Fibroblast of the conjunctiva (primary cell): Measurements from ENCODE around the gene ACYP1.
A peak's percentile ranks its signal among the peaks of the same experiment; 100 is the strongest.

Experiments
- DNase-seq: peaks from one replicate; pipeline ENCODE4 v3.0.0-alpha.2; 2010; ENCODE audit warnings: low read depth

ACYP1 gene

DNA sequence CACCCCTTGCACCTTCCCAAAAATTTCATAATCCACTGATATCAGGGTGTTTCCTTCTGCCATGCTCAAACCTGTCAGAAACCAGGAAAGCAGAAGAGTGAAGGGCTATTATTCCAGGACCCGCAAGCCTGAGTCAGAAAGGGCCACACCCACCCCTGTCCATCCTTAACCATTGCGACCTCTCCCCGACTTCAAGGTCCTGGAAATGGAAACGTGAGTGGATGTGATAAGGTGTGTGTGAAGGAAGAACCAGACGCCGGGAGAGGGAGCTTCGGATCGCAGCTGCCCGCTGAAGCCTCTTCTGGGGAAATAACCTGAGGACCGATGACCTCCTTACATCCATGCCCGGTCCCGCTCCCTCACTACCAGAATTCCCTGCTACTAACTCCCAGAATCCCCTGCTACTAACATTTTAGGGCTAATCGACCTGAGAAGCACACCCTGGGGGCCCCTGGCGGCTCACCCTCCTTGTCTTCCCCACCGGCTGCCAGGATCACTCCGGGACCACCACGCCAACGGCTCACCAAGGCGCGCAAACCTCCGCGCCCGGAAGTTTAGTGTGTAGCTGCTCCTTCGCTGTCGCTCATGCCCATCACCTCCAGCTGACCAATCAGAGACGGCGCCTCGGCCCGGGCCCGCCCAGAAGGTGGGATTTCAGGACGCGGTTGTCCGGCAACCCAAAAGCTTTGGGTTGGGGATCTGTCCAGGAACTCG lies at the start of gene ACYP1:
Gene ACYP1, minus strand, starts transcription at position 534 of the 714 bp plus-strand sequence. Its CDS starts 471 bp downstream, at position 63.
- peak; percentile 79 for DNase-seq

DNA sequence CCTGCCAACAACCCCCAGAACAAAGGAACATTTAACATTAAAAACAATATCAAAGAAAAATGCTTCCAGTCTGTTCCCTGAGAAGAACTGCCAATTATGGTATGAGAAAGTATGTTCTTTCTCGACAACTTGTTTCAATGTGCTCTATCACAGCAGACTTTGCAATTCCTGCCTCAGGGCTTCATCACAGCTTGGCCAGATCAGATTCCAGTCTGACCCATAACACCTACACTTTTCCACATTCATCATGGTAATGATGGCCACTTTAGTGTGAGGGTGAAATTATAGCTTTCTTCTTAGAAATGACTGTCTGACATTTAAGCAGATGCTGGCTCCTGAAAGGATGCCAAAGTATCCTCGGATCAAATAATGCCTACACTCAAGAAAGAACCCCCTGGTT lies 46.1 kb upstream of the ACYP1 start:
- no peak for DNase-seq

DNA sequence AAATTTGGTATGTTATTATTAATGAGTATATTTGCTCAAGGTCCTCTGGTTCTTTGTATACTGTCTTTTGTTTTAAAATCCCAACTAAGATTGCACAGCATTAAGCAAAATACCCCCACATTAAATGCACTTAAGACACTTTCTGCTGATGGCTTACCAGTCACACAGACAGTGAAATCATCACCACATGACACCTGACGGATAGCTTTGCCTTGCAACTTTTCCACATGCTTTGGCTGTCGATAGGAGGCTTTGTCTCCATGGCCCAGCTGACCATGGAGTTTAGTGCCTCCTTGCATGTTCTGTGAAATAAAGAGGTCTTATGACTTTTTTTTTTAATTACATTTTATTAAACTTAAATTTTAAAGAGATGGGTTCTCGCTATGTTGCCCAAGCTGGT lies 43.4 kb upstream of the ACYP1 start:
- no peak for DNase-seq

DNA sequence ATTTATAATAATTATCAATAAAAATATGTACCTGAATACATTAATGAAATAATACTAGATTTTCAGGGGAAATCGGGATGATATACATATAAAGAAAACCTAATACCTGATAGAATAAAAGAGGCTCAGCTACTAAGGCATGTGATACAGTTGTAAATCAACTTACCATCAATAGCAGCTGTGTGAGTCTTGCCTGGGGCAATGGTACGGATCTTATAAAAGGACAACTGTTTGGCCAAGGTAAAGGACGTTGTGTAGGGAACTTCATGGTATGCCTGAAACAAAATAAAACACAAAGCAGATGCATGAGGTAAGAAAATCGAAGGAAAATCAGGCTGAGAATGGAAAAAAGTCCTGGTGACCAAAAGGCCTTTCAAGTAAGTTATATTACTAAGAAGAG lies 37.7 kb upstream of the ACYP1 start:
- DNase-seq: no peak

DNA sequence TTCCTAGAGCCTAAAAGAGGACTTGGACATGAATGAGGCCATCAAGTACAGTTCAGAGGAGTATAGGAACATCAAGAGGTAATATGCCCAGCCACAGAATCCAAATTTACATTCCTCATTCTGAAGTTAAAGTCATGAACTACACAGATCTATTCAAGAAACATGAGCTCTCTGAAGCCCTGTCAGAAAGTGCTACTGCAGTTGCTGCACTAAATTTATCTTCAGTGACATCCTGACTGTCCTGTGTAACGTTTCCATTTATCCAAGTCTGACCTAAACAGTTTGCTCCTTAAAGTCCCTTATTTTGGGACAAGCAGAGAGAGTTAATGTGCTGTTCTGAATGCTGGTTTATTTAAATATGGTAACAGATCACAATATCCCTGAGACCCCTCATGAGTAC lies 34.9 kb upstream of the ACYP1 start:
- DNase-seq: no peak

DNA sequence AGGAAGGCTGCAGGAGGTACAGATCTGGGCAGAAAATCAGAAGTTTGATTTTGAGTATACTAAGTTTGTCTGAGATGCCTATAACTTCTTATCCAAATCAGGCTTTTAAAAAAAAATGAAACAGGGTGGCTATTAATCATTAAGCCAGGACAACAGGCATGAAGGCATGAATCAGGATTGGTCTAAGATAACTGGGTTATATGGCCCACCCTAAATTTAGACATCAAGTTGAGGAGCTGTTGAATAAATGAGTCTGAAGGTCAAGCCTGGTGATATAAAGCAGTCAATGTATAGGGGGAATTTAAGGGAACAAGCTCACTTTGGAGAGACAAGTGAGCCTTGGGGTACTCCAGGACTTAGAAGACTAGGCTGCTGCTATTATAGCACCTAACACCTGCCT lies 34.4 kb upstream of the ACYP1 start:
- no peak for DNase-seq

DNA sequence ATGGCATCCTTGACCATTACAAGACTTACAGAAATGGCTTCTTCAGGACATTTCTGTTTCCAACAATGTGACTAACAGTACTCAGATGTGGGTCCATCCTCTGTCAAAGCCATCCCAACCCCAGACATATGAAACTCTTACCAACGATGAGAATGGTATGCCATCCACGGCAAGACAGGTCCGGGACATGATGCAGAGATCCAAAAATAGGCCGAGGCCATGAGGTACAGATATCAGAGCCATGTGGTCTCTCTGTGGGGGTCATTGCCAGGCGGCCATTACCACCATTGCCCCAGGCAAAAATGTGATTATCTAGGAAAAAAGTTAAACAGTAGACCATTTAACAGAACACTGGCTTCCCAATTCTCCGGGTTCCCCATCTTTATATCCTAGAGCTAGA lies 33.1 kb upstream of the ACYP1 start:
- DNase-seq: no peak

DNA sequence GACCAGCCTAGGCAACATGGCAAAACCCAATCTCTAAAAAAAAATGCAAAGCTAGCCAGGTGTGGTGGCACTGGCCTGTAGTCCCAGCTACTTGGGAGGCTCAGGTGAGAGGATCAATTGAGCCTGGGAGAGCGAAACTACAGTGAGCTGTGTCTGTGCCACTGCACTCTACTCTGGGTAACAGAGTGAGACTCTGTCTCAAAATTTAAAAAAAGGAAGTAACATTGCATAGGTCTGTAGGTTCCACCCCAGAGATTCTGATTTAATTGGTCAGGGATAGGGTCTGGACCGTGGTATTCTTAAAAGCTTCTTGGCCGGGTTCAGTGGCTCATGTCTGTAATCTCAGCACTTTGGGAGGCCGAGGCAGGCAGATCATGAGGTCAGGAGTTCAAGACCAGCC lies 31.9 kb upstream of the ACYP1 start:
- no peak for DNase-seq

DNA sequence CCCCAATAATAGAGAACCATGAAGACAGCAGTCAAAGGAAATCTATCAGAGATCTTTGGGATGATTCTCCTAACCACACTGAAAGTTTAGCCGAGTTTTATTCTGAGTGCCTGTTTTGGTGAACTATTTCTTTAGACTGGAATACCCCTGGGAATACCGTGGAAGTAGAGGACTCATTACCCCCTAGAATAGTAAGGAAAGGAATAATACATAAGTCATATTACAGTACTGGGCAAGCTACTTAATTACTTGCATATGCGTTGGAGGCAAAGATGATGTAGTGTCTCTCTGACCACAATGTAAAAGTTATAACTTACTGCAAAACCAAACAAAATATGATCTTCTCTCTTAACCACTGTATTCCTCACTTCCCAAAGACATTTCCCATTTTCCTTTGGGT lies 31.1 kb upstream of the ACYP1 start:
- DNase-seq: no peak

DNA sequence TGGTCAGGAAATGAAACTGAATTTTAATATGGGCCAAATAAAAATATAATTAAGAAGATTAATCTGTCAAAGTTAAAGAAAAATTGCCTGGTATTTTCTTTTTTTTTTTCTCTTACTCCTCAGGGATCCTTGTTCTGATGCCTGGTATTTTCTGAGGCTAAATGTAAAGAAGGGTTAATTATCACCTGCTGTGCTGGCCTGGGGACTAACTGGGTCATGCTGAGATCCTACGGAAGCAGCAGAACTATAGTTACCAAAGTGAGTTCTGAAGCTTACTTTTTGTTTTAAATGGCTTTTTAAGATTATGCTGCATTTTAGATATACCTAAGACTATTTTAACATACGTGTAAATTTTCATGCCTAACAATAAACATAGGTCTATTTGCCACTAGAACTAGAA lies 28.9 kb upstream of the ACYP1 start:
- no peak for DNase-seq

DNA sequence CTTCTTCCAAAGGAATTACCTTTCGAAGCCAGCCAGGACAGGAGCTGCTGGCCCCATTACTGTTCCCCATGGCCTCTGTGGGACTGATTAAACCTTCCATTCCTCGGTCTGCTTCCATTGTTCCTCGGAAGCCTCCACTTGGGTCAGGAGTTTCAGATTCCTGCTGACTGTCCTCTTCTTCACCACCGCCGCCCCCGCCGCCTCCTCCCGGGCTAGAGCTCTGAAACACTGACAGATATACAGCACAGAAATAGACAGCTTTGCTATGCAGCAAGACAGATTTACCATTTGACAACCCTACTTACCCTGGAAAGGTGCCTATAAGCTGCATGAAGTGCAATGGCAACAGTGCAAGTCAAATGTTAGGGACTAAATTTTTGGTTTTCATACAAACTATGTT lies 27.4 kb upstream of the ACYP1 start:
- no peak for DNase-seq

DNA sequence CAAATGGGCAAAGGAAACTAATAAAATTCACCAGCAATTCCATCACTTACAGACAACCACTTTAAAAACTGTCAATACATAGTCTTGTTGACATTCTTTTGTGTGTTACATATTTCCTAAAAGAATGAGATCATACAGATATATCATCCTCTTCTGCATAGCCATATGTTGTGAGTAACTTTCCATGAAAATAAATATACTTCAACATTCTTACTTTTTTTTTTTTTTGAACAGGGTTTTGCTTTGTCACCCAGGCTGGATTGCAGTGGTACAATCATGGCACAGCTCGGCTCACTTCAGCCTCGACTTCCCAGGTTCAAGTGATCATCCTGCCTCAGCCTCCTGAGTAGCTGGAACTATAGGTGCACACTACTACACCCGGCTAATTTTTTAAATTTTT lies 26.5 kb upstream of the ACYP1 start:
- DNase-seq: no peak

DNA sequence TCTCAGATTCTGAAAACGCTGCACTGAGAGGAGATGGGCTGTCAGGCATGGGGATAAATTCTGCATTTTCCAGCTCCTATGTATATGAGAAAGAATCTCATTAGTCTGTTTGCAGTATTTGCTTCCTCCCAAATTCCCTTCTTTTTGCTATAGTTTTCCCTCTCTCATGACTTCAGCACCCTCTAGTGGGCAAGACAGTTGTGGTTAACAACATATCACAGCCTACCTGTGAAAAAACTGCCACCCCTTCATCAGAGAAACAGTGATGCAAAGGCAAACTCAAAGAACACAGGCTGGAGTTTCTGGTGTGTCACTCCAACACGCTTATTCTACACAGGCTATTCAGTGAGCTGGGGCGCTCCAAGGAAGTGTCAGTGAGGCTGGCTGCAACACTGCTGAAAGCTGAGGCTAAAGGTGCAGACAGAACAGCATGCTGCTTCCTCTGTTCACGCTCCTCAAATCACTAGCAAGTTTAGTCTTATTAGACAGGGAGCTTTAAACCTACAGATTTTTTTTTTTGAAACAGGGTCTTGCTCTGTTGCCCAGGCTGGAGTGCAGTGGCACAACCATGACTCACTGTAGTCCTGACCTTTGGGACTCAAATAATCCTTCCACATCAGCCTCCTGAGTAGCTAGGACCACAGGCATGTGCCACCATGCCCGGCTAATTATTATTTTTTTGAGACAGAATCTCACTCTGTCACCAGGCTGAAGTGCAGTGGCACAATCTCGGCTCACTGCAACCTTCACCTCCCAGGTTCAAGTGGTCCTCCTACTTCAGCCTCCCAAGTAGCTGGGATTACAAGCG lies 24.9 kb upstream of the ACYP1 start:
- peak; percentile 51 for DNase-seq

DNA sequence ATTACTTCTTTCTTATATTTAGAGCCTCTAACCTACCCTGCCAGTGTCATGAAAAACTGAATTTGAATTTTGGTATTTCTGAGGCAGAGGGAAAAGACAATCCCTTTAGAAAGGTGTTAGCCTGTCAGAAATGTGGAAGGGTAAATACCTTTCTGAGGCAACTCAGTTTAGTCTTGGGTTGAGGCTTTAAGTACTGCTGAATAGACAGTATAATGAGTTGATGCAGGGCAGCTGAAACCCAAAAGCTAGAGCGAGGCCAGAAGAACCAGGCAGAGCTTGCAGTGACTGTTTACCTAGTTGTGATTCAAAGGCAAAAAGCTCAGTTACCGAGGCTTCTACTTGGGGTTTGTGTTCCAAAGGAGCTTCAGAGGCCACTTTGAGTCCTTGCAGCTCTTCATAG lies 24.3 kb upstream of the ACYP1 start:
- no peak for DNase-seq

DNA sequence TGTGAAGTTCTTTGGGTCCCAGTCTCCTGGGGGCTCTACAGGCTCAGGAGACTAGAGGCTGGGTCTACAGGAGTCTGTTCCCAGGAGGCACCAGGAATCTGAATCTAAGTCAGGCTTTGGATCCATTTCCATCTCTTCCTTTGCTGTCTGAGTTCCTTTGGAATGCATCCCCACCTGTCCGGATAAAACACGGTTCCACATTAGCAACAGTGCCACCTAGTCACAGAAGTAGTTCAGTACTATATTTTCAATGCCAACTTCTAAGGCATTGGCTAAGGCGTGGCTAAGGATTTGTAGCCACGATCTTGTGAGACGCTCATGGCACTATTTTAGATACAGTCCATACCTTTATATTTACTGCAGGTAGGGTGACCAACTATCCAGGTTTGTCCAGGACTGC lies 20.7 kb upstream of the ACYP1 start:
- no peak for DNase-seq

DNA sequence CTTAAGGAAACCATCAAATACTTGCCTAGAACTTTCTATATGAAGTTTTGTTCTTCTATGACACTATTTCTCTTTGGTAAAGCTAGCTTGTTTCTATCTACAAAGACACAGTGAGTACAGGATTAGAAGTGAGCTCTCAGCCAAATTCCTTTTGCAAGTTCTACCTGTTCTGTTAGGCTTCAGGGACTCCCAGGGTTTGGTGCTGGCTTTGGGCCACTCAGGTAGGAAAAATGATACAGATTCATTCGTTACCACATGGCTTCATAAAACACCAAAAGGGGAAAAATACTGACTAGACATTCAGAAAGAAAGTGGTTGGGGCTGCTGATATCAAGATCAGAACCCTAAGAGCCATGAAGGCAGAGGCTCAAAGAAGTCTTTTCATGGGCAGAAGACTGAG lies 19.4 kb upstream of the ACYP1 start:
- DNase-seq: no peak

DNA sequence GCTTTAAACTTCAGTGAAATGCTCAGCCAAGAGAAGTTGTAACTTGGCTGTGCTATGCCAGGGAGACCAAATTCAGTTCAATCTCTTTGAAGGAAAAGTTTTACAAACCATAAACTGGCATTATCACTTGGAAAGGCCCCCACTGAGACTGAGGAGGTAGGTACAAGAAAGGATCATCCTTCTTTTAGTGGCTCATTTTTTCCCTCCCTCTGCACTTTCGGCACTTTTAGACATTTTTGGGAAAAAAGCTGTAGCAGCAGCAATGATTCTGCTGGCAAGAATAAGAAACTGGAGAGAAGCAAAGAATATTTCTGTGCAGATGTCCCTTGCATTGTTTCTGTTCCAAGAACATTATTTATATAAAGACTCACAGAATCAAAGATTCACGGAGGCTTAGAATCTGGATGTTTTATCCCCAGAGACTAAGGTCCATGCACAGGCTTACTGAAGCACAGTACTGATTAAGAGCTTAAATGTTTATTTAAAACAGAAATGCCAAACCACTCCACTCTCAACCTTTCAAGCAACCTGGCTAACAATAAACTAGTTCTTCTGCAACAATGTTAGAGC lies 17.9 kb upstream of the ACYP1 start:
- DNase-seq: no peak

DNA sequence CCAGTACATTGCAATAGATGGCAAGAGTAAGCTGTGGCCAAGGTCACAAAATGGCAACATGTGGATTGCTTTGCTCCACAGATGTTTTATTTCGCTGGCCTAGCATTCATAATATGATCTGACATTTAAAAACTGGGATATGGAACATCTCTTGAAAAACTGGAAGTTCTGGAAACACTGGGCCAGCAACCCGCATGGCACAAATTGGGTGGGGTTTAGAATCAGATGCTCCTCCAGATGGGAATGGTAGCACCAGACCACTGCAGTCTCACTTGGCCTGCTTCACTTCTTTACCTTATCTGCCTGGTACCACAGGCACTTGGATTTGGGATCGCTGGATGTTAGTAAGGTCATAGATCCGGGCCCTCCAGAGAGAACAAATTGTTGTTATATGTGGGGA lies 15.7 kb upstream of the ACYP1 start:
- no peak for DNase-seq

DNA sequence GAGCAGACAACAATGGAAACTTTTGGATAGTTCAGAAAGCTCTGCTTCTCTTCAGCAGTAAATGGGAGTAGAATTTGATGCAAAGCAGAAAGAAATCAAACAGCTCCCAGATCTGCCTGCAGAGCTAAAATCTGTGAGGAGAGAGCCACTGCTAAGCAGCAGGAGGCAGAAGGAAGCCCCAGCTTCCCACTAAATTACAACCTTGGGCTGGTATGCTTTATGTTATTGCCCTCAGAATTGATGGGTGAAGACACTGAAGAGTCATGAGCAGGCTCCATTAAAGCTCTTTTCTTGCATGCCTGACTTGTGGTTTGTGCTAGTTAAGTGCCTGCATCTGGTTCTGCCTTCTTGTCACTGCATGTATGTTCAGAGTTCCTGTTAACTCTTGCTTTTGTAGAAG lies 14.0 kb upstream of the ACYP1 start:
- no peak for DNase-seq

DNA sequence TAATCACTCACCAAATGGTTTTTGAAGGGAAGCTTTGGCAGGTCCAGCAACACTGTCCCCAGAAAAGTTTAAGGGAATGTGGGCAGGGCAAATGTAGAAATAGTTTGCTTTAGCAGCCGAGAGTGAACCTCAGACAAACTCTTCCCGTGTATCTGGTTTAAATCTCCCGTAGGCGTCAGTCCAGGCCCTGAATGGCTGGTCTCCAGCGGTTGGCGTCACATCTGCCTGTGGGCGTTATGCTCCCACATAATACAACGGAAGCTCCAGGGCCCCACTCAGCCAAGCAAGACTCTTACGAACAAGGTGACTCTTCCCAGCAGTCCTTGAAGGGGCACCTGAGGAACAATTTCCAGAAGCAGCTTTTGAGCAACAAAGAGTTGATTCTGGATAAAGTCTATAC lies 6.6 kb upstream of the ACYP1 start:
- no peak for DNase-seq

DNA sequence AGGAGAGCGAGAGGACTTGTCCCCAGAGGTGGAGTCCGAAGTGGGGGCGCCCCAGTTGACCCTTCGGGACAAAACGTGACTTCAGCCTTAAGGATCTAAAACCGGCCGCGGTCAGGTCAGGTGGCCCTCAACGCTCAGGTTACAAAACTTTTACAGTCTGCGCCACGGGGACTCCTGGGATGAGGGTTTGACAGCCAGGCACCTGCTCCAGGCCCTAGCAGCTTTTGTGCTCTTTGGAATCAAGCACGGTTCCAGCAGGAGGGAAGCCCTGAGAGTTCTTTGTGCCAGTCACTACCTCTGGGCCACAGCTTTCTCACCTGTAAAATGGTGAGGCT lies 6.0 kb upstream of the ACYP1 start:
- no peak for DNase-seq

DNA sequence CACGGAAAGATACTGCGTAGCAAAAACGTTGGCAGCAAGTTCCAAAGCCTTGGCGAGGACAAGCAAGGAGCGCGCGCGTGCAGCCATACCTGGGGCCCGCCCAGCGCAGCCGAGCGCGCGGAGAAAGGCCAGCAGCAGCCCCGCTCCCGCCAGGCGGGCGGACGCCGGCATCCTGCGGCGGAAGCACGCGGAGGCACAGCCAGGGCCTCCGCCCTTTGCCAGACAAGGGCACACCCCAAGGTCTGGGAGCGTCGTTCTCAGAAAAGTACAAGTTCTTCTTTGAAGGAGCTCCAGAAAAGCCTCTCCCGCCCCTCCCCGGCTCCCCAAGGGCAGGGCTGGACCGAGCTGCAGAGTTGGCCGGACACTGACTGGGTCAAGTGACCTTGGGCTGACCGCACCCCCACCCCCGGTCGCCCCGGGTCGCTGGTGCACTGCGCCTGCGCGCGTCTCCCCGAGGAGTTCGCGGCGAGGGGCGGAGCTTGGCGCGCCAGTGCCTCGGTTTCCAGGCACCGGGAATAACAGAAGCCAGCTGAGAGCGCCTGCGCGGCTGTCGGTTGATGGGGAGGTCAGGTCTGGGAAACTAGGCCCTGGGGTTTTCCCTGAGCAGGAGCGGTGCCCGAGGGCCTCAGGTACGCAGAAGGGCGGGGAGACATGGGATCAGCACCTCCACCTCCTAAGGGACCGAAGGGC lies 5.4 kb upstream of the ACYP1 start, which contains the start of gene ZC2HC1C:
Gene ZC2HC1C, plus strand, starts transcription at position 521 of the 690 bp plus-strand sequence. CDS start 933 bp downstream, outside the sequence.
- peak; percentile 89 for DNase-seq
